ENCODE data around the gene MPI. TPM values are rescaled to one million over a fixed set of nuclear protein-coding genes. Genes with fewer than 3 reads are reported as not detected.

The MPI gene
- total RNA-seq, 2 donors from 2014 or later: 22.4 to 26.5 TPM

DNA sequence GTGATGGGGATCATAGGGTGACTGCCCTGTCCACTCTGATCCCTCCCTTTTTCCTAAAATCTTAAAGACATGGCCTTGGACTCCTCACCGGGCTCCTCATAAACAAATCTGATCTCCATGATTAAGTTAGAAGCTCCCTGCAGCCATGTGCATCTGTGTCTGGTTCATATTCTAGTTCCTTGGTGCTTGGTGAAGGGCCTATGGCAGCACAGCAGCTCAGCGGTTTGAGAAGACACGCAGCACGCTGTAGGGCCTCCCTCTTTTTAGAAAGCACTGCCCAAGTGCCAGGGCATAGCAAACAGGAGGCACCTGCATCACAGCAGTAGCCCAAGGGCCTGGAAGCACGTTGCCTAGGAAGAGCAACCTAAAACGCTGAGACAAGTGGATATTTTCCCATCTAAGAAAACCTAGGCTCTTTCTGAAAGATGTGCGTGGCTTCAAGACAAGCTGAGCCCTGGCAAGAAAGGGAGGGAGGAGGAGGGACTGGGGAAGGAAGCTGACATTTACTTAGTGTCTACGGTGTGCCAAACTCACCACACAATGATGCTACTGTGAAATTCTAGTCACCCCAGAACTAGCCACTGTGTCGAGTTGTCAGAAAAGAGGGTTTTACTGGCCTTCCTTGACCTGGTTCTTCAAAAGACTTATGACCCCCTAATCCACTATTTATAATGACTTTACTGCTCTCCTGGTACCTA lies 32.0 kb upstream of the MPI start:
- intact Hi-C loops (cut with DNase I): loop anchor here in 1 of 2 donors (2.0 kb wide), 1 partner anchor 51 kb away; no protein-coding TSS in a partner anchor

DNA sequence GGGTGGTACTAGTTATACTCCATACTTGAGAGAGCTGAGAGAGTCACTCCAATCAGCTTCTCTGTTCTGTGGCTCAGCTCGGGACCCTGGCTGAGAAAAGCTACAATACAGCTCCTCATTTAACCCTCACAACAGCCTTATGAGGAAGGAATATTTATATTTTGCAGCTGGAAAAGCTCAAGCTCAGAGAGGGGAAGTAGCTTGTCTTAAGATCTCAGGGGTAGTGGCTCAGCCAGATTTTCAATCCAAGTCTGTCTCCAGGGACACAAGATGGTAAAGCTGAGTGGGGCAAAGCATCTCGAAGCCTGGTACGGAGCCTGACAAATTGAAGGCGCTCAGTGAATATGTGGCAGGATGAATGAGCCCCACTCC lies 31.5 kb upstream of the MPI start:
- intact Hi-C loops (cut with DNase I): loop anchor here in 1 of 2 donors (2.0 kb wide), 1 partner anchor 52 kb away; no protein-coding TSS in a partner anchor
- no peak for DNase-seq (ENCODE audit: low spot score)

More for the DNA sequence above, 32.0 kb upstream of the MPI start:
- no peak for DNase-seq (ENCODE audit: low spot score)

DNA sequence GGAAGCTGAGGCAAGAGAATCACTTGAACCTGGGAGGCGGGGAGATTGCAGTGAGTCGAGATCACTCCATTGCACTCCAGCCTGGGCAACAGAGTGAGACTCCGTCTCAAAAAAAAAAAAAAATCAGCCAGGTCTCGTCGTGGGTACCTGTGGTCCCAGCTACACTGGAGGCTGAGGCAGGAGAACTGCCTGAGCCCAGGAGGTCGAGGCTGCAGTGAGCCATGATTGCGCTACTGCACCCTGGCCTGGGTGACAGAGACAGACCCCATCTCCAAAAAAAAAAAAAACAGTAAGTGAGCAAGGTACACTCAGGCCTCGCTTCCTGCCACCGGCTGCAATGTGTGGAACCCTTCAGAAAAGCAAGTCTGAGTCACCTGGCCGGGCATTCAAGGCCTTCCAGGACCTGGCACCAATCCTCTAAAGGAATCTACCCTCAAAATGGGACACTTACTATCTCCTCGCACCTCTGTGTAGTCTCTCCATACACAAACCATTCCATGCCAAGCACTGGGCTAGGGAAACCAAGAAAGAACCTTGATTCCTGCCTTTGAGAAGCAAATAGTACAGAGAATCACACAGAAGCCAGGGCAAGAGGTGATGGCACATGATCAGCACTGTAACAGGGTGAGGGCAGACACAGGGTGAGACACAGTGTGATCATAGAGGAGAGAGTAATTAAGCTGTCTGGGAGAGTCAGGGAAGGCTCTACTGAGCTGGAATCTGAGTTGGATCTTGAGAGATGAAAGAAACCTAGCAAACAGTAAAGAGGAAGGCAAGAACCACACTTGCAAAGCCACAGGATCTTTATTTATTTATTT lies 26.4 kb upstream of the MPI start:
- intact Hi-C loops (cut with DNase I): no loop called here
- no peak for DNase-seq (ENCODE audit: low spot score)

DNA sequence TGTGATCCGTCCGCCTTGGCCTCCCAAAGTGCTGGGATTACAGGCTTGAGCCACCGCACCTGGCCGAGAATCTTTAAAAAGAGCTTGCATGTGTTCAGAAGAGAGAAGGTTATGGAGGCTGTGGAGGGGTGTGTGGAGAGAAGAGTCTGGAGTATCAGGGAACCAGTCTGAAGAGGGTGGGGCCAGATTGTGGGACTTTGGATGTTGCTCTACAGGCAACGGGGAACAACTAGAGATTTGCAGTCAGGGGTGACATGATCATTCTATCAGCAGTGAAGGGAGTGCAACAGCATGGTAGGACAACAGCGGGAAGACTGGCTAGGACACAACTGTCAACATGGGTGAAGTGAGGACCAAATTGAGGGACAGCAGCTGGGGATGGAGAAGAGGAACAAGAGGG lies 25.5 kb upstream of the MPI start:
- intact Hi-C loops (cut with DNase I): no loop called here

DNA sequence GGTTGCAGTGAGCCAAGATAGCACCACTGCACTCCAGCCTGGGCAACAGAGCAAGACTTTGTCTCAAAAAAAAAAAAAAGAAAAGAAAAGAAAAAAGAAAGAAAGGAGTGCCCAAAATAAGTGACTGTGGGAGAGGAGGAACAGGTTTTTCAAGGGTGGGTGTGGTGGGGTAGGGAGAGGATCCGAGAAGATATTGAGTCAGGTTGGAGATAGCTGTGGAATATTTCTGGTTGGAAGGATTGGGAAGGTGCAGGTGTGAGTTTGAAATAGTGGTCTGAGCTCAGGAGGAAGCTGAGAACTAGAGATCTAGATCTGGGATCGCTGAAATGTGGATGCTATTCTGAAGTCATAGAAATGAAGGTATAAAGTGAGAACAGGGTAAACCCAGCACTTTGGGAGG lies 24.5 kb upstream of the MPI start:
- no peak for DNase-seq (ENCODE audit: low spot score)
- intact Hi-C loops (cut with DNase I): no loop called here

More for the DNA sequence above, 25.5 kb upstream of the MPI start:
- no peak for DNase-seq (ENCODE audit: low spot score)

DNA sequence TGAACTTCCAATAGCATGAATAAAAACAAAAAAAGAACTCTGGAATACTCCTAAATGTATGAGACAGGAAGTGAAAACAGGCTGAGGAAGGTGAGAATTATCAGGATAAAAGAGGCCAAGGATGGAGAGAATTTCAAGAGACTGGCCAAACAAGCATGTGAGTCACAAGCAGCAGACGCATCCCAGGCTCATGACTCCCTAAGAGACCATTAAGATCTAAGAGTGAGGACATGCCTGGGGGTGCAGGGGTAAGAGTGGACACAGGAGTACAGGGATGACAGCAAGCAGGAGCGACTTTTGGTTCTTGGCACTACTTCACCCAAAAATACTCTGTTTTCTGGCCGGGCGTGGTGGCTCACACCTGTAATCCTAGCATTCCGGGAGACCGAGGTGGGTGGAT lies 23.8 kb upstream of the MPI start:
- no peak for DNase-seq (ENCODE audit: low spot score)
- intact Hi-C loops (cut with DNase I): no loop called here

DNA sequence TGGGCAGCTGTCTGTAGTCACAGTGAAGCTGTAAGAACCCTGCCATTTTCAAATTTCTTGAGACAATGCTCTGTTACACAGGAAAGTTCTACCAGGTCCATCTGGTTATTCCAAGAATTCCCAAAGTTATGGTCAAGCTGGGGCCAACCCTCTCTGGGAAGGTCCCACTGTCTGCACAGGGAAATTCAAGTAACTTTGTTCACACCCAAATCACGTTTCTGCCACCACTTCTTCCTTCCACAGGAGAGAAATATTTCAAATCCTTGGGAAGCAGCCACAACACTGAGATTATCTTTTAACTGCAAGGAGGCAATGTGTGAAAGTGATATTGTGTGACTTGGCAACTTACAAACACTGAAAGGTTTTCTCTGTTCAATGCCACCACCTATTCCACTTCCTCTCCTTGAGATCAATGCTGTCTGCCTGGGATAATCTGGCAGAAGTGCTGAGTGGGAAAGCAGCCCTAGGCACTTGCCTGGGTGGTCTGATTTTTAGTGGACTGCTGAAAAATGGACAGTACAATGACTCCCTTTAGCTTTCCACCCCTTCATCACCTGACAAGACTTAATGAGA lies 22.3 kb upstream of the MPI start:
- no peak for DNase-seq (ENCODE audit: low spot score)
- intact Hi-C loops (cut with DNase I): no loop called here

DNA sequence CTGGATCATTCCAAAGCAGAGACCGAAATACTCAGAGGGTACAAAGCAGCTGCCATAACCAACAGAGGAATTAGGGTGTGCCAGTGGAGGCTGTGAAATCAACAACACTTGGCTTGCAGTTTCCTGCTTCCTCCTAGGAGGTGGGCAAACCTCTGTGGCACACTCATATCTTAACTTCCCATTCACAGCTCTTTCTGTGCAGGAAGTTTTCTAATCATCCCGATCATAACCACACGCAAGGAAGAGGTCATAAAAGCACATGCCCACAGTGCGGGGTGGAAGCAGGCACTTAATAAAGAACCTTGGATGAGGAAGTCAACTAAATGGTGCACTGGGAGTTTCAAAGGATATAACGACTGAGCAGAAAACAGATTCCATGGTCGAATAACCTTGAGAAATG lies 21.8 kb upstream of the MPI start:
- no peak for DNase-seq (ENCODE audit: low spot score)
- intact Hi-C loops (cut with DNase I): no loop called here

DNA sequence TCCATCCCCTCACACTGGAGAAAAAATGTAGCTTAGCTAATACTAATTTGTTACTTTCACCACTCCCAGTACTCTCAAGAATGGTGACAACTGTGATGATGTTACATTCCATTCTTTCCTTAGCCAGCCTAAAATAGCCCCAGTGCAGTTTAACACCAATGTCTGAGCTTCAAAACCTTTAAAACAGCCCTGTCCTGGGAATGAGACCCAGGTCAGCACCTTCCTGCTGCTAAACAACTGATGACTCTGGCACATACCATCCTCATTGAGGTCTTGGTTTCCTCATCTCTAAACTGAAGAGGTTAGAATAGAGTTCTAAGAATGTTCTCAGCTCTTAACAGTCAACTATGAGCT lies 20.5 kb upstream of the MPI start:
- DNase-seq (ENCODE audit: low spot score): no peak
- intact Hi-C loops (cut with DNase I): no loop called here

DNA sequence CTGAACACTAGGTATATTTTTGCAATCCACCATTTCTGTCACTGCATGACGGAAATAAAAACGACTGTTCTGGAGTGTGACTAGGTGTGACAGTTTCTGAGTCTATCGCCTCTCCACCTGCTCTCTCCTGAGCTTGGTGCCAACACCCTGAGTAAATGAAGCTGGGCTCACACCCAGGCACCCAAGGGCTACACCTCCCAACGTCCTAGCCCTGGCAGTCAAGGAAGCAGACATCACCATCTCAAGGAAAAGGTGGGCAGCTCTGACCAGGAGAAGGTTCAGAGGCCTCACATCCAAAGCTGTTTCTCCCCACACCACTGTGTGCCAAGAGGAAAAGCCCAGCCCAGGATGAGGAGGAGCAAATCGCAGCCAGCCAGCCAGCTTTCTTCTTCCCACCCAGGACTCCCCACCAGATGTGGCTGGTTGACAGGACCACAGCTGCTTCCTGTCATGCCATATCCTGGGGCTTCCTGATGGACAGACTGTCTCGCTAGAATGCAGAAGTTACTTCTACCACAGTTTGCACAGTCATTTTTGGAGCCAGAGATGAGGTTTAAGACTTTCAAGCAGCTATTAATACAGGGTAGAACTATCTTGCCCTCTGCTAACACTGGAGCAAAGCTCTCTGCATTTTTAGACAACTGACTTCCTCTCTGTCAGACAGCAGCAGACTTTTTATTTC lies 20.0 kb upstream of the MPI start:
- intact Hi-C loops (cut with DNase I): no loop called here
- peak; percentile 89 for DNase-seq (ENCODE audit: low spot score)

DNA sequence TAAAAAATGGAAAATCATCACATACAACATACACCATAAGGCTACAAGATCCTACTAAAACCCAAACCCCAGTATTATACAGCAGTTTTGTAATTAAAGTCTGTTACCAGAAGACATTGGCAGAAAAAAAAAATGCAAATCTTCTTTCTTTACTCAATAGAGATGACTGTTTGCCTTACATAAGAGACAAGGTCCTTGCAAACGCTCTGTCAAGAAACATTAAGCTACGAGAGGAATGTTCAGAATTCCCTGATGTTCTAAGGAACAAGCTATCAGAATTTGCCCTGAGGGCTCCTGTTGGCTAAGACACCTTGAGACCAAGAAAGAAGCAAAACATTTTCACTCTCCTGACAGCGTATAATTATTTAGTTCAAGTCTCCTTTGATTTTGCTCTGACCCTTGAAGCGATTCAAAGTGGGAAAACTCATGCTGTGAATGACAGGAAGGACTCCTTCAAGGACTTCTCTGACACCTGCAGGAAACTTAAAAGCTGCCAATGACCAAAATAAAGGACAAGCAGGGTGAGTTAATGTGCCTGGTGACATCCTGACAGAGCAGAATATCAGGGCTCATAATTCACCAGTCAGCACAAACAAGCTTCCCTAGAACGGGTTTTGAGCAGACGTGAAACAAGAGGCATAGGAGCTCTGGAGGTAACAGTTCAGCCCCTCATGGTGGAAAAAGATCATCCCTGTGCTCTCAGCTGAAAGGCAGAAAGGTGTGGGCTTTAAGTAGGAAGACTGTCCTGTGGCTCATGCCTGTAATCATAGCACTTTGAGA lies 19.2 kb upstream of the MPI start:
- intact Hi-C loops (cut with DNase I): no loop called here
- no peak for DNase-seq (ENCODE audit: low spot score)

DNA sequence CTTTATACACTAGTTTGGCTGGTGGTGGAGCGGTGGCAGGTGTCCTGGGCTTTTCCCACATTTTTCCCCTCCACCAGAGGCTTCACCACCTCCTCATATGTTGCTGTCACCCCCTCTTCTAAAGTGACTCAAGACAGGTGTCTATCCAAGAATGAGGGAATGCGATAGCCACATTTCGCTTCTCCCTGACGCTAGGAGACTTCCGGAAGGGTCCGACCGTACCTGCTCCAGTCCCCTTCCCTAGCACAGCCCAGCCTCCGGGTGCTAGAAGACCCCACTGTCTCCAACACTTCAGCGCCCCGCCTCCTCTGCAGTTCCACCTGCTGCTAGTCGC lies 17.2 kb upstream of the MPI start:
- intact Hi-C loops (cut with DNase I): no loop called here

DNA sequence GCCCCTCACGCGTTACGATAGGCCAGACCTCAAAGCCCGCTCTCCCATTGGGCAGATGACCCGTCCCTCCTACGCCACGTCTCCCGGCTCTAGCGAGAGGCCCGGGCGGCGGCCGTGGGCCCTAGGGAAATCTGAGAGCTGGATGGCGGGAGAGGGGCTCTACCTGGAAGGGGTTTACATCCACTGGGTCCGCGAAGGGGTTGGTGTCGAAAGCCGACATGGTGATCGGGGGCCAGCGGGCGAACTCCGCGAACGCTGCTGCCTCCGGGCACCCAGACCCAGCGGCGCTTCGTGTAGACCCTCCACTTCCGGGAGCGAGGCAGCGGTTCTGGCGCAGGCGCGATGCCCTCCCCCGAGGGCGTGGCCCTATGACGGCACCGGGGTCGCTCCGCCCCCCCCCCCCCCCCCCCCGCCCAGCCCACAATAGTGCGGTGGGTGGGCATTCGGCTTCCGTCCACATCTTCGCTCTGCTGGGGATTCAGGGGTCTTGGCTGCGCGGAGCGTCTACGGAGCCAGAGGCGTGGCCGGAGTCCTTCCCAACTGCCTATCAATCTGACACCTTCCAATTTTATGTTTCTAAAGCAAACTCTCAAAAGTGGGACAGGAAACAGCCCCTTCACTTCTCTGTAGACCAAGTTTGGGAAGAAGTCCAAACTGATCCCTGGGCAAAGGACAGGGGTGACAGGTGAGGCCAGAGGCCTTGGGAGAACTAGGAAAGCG lies 16.6 kb upstream of the MPI start, which contains the start of gene SCAMP2:
Gene SCAMP2 (minus strand): TSS at position 330 of the 720 bp plus-strand sequence. CDS start 110 bp downstream, at position 220.
- intact Hi-C loops (cut with DNase I): no loop called here
- peak; percentile 98 for DNase-seq (ENCODE audit: low spot score)

More for the DNA sequence above, 17.2 kb upstream of the MPI start:
- no peak for DNase-seq (ENCODE audit: low spot score)

DNA sequence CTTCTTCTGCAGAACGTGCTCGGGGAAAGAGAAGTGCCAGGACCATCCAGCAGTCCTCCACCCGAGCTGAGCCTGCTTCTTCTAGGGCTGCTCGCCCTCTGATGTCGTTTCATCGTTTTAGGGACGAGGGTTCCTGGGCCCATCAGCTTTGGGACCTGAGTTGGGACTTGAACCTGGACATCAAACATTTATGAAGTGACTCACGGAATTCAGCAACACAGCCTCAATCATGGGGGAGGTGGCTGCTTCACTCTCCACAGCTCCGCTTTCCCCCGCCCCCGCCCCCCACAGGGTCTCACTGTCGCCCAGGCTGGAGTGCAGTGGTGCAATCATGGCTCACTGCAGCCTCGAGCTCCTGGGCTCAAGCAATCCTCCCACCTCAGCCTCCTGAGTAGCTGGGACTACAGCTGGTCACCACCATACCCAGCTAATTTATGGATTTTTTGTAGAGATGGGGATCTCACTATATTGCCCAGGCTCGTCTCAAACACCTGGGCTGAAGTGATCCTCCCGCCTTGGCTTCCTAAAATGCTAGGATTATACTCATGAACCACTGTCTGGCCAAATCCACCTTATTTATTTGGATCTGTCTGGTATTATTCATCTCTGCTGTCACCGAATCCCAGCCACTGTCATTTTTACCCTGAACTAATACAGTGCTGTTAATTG lies 16.0 kb upstream of the MPI start:
- no peak for DNase-seq (ENCODE audit: low spot score)

DNA sequence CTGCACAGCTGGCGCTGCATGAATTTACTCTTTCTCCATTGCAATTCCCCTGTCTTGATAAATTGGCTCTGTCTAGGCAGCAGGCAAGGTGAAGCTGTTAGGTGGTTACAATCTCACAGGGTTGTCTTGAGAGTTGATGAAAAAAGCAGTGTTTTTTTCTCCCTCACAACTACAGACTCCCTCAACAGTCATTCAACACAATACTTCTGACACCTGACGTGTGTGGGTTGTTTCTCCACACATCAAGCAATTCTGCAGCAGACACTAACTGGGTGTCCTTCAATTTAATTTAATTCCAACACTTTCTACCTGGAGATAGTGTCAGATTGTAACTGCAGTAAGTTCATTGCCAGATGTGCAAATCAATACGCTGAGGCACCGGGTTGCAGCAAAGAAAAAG lies 11.6 kb upstream of the MPI start:
- intact Hi-C loops (cut with DNase I): no loop called here
- no peak for DNase-seq (ENCODE audit: low spot score)

More for the DNA sequence above, 16.0 kb upstream of the MPI start:
- intact Hi-C loops (cut with DNase I): no loop called here

DNA sequence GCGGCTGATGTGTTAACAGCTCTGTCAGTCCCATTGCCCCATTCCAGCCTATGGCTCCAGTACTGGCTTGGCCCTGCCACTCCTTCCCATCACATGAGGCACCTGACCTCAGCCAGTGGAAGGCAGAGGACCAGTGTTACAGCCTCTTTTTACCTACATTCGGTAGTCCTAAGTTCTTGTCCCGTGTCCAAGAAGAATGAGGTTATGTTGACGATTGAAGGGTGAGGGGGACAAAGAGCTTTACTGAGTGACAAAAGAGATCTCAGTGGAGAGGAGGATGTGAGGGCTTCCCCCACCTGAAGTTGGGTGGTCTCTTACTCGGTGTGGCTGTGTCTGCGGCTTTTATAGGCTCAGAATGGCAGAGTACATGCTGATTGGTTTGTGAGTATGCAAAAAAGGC lies 7.3 kb upstream of the MPI start:
- no peak for DNase-seq (ENCODE audit: low spot score)
- intact Hi-C loops (cut with DNase I): no loop called here

DNA sequence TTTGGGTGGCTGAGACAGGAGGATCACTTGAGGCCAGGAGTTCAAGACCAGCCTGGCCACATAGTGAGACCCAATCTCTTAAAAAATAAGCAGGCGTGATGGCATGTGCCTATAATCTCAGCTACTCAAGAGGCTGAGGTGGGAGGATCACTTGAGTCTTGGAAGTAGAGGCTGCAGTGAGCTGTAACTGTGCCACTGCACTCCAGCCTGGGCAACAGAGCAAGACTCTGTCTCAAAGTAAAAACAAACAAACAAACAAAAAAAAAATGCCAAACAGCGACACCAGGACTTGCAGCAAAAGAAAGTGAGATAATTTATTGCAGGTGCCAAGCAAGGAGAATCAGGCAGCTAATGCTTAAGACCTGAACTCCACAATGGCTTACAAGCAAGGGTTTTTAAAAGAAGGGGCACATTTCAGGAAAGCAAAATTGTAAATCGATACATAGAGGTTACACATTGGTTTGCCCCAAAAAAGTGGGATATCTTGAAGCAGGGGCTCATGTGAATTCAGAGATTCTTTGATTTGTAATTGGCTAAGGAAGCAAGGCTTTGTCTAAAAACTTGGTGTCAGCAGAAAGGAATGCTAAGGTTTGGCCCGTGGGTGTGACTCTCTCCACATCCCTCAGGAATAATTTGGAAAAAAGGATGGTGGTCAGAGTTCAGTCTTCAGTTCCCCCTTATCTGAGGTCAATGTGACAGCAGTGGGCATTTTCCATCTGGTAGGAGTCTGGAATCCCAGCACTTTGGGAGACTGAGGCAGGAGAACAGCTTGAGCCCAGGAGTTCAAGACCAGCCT lies 5.2 kb upstream of the MPI start:
- intact Hi-C loops (cut with DNase I): no loop called here
- DNase-seq (ENCODE audit: low spot score): no peak

Measured in posterior vena cava (tissue), 2 donors.